Measurements from ENCODE around the gene ZNF821.

- TF ChIP-seq GATA2 (IDR thresholded peaks at IDR 0.05; ENCODE audit: low read depth, low read length) (no peak), GATA3 (IDR thresholded peaks at IDR 0.05; ENCODE audit: low read depth, low read length) (no peak)
Observed at GRCh38 chr16:71896764-71897368, 12.9 kb upstream of the ZNF821 start.

Data from SH-SY5Y (cell line).